ENCODE results near the gene MAP4.

- TF ChIP-seq ARNTL (CRISPR knock-in tag; IDR thresholded peaks at IDR 0.05; ENCODE audit: borderline replicate concordance, low read depth) (no peak), PPARA (CRISPR knock-in tag; IDR thresholded peaks at IDR 0.05; ENCODE audit: borderline replicate concordance) (no peak), RARB (CRISPR knock-in tag; IDR thresholded peaks at IDR 0.05) (no peak)
Observed at GRCh38 chr3:47841786-47842349, 174.3 kb downstream of the MAP4 start.
